Stimulated activated CD8-positive, alpha-beta memory T cell treated with anti-CD3 and anti-CD28 coated beads, Interleukin-7, amount 100 ng/mL, for 48 hours (primary cell): ENCODE results near the gene NOTO.

Source experiments
- DNase-seq, 2 donors: peaks; one replicate each; pipeline ENCODE4 v3.0.0-alpha.2; 2020; ENCODE audit warnings: low read depth in 1 of 2; ENCODE audit errors: extremely low read depth in 1 of 2

The NOTO gene

DNA sequence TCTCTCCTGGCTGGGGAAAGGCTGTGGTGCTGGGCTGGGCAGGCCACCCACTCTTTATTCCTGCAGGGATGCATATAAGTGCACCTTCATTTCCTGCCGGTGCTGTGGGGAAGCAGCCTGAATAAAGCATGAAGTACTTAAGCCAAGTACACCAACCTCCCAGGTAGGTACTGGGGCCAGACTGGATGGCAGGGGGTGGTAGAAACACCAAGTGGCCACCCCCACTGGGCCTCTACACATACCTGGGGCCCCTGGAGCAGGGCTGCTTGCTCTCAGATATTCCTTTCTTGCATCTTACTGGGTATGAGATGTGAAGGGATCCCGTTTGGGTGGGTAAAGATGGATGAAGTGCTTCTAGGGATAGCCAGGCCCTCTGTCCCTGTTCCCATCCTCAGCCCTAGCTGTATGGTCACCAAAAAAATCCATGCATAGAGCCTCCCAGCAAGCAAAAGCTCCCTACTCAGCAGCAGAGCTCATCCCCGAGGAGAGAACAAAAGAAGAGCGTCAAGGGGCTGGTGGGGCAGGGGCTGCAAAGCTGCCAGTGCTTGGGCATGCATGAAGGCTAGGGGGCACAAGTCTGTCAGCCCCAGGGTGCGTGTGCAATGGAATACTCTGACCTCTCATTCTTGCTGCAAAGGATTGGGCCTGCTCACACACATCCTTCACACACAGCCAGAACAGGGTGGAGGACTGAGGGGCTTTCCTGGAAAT, 53.7 kb downstream of the NOTO start:
- DNase-seq: no peak

DNA sequence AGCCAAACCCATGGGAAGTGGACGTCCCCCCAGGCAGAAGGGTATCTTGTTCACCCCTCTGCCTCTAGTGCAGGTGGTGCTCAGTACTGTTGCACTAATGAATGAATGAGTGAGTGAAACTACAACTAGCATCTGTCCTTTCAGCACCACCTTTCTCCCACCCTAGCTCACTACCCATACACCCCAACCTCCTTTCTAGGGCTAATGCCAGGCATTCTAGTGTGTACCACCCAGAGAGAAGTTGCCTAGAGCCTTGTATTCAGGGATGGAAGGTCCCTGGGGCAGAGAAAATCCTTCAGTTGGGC, 54.2 kb downstream of the NOTO start:
- DNase-seq: no peak

GRCh38 chr2:73257021-73257420, 54.6 kb downstream of the NOTO start:
- no peak for DNase-seq

- DNase-seq: no peak
Observed at GRCh38 chr2:73257425-73258125, 55.2 kb downstream of the NOTO start.

- DNase-seq: no peak
Observed at GRCh38 chr2:73258186-73258912, 56.0 kb downstream of the NOTO start.

GRCh38 chr2:73258913-73259215, 56.5 kb downstream of the NOTO start:
- DNase-seq: no peak

DNA sequence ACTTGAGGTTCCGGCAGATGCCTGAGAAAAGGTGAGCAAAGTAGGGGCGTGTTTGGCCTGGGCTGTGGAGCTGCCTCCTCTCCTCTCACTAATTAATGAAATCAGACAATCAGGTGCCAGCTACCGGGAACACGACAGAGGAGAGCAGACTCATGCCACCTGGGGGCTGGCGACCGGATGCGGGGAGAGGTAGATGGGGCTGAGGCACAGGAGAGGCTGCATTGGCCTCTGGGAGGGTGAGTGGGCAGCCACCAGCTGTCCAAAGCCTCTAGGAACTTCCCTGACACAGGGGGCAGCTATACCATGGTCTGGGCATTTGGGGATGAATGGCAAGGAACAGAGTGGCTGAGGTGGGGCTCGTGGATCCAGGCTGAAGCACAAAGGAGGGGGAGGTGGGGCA, 56.9 kb downstream of the NOTO start:
- no peak for DNase-seq

- DNase-seq: no peak
Observed at GRCh38 chr2:73259704-73260337, 57.4 kb downstream of the NOTO start.

DNA sequence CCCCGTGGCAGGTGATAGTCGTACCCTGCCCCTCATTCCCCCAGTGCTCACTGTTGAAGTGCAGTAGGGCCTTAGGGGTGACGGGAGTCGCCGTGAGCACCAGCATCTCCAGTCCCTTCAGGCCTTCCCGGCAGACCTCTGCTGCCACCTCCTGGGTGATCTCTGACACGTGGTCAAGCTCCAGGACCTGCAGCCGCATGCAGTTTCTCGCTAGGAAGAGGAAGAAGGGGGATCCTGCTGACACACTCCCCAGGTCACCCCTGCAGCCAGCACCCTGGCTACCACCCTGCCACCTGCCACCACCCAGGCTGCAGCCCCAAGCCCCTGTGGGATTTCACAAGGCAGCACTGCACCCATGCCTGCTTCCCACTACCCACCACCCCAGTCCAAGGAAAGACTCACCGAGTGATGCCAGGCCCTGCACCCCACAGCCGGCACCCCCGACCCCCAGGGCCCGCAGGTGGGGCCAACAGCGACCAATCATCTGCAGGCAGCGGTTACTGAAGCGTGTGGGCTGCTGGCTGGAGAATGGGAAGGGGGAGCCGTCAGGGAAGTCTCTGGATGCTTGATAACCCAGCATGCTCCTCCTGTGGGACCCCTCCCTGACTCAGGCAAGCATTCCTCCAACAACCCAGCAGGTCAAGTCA, 58.1 kb downstream of the NOTO start:
- DNase-seq: no peak
